ENCODE results near the gene PRICKLE4.
A peak's percentile ranks its signal among the peaks of the same experiment; 100 is the strongest.

PRICKLE4 gene

GRCh38 chr6:41780551-41781365, at the start of gene PRICKLE4:
Gene PRICKLE4, plus strand, starts transcription at chr6:41780782. Its CDS starts 2,692 bp downstream, at chr6:41783474.
- DNase-seq (ENCODE audit: low spot score): peak; percentile 81

GRCh38 chr6:41731561-41732086, 49.0 kb upstream of the PRICKLE4 start:
- DNase-seq (ENCODE audit: low spot score): no peak

GRCh38 chr6:41732149-41732548, 48.4 kb upstream of the PRICKLE4 start:
- DNase-seq (ENCODE audit: low spot score): no peak

DNA sequence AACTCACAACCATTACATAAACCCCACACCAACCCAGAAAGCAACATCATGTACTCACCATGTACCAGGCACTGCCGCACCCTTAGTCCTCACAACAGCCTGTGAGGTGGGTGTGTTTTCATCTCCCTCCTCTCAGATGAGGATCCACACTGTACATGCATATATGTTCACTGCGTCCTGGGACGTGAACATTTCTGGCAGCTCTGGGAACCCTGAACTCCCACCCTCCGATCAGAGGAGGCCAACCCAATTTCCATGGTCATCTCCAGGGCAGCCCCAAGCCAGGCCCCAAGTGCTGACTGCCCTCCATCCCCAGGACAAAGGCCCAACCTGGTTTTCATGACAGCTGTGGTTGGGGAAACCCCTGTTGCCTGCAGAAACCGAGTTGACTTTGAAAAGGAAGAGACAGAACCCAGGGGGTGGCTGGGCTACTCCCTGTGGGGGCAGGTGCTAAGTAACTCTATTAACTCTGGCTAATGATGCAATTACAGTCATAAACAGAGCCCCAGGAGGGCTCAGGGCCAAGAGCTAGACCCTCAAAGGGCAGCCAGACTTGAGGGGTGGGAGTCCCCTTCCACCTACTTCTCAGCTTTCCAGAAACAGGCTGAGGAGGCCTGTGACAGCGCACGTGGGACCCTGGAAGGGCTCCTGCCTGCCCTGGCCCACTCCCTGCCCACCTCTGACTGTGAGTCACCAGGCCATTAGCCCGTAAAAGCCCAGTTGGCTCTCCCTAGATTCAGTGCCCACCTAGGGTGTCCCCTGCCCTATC, 47.8 kb upstream of the PRICKLE4 start:
- DNase-seq (ENCODE audit: low spot score): no peak

- no peak for DNase-seq (ENCODE audit: low spot score)
Measured at GRCh38 chr6:41733360-41733706, 47.2 kb upstream of the PRICKLE4 start.

DNA sequence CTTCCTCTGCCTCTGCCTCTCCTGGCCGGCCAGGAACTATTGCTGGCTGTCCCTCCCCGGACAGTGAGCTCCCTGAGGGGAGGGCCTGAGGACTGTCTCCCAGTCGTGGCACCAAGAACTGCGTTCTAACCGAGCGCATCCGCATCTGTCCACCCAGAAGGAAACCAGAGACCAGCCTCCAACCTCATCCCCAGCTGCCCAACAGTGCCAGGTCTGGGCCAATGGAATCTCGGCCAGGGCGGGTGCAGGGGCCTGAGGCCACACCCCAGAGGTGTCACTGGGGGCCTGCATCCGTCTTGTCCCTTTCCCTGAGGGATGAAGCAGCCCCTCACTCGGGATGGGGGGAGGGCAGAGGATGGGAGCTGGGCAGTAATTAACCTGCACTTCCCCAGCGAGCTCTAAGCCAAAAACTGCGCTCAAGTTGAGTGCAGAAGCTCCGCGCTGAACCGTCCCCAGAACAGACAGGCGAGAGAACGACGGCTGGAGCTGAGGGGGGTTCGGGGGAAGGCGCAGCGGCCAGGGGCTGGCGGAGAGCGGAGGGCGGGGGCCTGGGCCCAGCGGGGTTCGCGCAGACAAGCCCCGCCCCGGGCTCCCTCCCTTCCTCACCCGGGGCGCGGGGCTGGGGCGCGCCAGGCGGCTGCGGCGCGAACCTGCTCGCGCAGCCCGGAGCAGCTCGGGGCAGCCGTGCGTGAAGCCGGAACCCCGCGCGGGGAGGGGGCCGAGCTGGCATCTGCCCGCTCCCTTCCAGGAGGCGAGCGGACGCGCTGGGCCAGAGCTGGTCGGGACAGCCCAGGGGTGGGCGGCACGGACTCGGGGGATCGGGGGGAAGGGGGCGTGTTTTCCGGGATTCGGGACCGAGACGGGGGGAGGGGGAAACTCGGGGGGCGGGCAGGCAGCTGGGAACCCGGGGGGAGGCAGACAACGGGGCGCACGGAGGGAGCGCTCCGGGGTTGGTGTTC, 46.6 kb upstream of the PRICKLE4 start:
- DNase-seq (ENCODE audit: low spot score): peak; percentile 91

- no peak for DNase-seq (ENCODE audit: low spot score)
Measured at GRCh38 chr6:41734666-41735426, 45.7 kb upstream of the PRICKLE4 start.

GRCh38 chr6:41735427-41736185, 45.0 kb upstream of the PRICKLE4 start, which contains the start of gene TFEB:
Gene TFEB, minus strand, starts transcription at chr6:41735608. Its CDS starts 44,395 bp downstream, at chr6:41691213.
- peak; percentile 96 for DNase-seq (ENCODE audit: low spot score)

DNA sequence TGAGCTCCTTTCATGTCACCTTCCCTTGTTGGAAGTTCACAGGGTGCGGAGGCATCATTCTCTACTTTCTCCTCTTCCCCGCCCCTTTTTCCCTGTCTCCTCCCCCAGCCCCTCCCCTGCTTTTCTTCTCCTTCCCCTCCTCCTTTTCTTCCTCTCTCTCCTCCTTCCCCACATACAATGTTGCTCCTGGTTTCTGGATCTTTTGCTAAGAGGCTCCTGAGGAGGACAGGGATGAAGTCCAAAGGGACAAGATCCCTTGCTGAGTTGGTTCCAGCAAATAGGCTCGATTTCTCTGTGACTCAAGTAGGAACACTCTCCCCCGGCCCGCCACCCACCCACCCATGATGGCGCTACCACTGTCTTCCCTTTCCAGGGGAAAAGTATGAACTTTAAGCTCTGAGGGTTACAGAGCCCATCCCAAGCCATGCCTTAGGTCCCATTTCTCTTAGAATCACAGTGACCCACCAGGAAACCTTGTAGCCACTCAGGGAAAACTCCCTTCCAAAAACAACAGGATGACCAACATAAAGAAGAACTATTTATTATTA, 44.3 kb upstream of the PRICKLE4 start:
- DNase-seq (ENCODE audit: low spot score): no peak

- no peak for DNase-seq (ENCODE audit: low spot score)
Measured at GRCh38 chr6:41736800-41737555, 43.6 kb upstream of the PRICKLE4 start.

DNA sequence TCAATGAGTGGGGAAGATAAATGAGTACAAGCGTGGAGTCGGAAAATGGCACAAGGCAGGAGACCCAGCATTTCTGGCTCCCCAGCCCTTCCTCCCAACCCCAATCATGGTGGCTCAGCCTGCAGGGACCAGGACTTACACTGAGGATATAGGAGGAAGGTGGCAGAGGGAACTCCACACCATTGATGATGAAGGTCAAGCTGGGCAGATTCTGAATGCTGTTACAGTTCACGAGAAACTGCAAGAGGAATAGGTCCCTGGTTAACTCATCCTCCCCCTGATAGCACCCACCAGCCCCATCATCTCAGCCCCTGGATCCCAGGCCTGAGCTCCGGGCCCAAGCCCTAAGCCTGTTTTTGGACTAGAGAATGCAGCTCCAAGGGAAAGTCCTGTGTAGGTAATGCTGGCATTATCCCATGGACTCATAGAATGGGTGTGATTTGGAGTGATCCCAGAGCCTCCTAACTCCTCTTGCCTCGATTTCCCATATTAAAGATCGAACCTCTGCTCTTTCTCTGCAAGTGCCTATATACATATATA, 42.9 kb upstream of the PRICKLE4 start:
- no peak for DNase-seq (ENCODE audit: low spot score)

DNA sequence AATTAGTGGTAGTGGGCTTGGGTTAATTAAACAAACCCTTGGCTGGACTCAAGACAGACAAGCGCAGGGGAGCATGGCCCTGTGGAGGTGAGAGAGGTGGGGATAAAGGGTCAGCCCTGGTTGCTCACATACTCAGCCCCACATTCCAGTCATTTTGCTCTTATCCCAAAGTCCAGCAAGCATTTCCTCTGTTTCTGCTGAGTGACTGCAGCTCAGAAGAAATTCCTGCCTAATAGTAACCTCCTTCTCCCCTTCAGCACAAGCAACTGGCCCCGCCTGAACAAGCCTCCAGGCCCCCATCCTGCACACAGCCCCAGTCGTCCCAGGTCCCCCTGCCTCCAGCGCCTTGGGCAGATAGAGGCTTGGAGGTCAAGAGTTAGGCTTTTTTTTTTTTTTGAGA, 41.5 kb upstream of the PRICKLE4 start:
- no peak for DNase-seq (ENCODE audit: low spot score)

DNA sequence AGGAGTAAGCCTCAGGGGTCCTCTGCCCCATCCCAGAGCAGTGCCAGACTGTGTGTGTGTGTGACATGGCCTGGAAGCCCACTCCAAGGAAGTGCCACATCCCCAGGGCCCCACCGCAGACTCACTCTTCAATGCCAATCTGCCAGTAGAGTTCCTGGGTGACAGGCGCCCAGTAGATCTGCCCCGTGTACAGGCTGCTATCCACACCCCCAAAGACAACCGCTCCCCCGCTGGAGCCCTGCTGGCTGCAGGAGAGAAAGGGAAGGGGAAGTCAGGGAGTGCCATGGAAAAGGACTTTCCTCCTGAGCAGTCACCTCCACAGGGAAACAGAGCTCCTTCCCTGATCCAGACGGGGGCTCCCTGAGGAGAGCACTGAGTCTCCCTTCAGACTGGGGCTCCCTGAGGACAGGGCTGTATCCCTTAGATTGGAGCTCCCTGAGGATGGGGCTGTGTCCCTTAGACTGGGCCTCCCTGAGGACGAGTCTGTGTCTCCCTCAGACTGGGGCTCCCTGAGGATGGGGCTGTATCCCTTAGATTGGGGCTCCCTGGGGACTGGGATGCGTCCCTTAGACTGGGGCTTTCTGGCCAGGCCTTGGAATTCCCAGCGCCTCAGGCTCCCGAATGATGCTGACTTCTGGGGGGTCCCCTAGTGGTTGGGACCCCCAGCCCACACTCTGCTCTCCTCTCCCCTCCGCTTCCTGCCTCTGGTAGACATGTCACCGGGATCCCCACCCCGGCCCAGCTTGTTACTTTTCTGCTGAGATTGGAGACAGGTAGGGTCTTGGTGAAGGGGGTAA, 40.0 kb upstream of the PRICKLE4 start:
- no peak for DNase-seq (ENCODE audit: low spot score)

GRCh38 chr6:41741625-41742490, 38.7 kb upstream of the PRICKLE4 start:
- DNase-seq (ENCODE audit: low spot score): no peak

DNA sequence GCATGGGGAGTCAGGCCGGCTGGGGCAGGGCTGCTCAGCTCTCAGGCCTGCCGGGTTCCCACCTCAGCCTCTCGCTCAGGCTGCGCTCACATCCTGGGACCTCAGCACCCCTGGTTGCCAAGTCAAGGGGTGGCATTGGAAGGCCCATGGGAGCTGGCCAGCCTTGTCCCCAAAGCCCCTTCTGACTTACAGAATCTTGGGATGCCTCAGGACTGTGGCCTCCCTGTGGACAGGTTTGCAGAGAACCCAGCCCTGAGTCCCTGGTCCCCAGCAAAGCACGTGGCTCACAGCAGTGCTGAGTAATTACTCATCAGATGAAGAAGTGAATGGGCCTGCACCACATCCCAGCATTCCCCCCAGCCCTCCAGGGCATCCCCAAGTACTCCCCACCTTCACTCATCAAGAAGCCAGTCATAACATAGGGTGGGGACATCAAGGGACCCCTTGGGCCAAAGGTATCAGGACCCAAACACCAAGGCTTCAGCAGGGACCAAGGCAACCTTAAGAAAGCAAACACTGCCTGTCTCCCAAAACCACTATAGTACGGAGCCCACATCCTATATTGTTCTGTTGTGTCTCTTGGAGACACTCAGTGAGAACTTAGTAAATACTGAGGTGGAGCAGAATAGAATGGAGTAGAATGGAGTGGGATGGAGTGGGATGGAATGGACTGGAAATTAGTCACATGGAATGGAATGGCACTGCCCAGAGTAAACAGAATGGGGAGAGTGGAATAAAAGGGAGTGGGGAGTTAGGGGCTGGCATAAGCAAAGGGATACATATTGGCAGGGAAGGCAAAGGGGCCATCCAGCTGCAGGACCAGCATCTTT, 37.0 kb upstream of the PRICKLE4 start:
- DNase-seq (ENCODE audit: low spot score): no peak

GRCh38 chr6:41744236-41744787, 36.3 kb upstream of the PRICKLE4 start:
- DNase-seq (ENCODE audit: low spot score): no peak

Data from left forelimb (tissue), 1 donor.